Measurements from ENCODE around the gene ZNF407.

Gene ZNF407

GRCh38 chr18:74836296-74837139 is 238.8 kb downstream of the ZNF407 start:
- no peak for DNase-seq

GRCh38 chr18:74840492-74841167 is 243.0 kb downstream of the ZNF407 start:
- no peak for DNase-seq

- DNase-seq = no peak
Measured at GRCh38 chr18:74841248-74841647, 243.6 kb downstream of the ZNF407 start.

- DNase-seq = no peak
Measured at GRCh38 chr18:74849301-74849700, 251.6 kb downstream of the ZNF407 start.

GRCh38 chr18:74856434-74856833 is 258.8 kb downstream of the ZNF407 start:
- DNase-seq = no peak

GRCh38 chr18:74856928-74857327 is 259.3 kb downstream of the ZNF407 start:
- DNase-seq = no peak

GRCh38 chr18:74857901-74858300 is 260.2 kb downstream of the ZNF407 start:
- DNase-seq = no peak

- DNase-seq = no peak
Measured at GRCh38 chr18:74861154-74861553, 263.5 kb downstream of the ZNF407 start.

- no peak for DNase-seq
Measured at GRCh38 chr18:74862094-74862493, 264.4 kb downstream of the ZNF407 start.

- DNase-seq = no peak
Measured at GRCh38 chr18:74866577-74866976, 268.9 kb downstream of the ZNF407 start.

- no peak for DNase-seq
Measured at GRCh38 chr18:74868461-74868860, 270.8 kb downstream of the ZNF407 start.

DNA sequence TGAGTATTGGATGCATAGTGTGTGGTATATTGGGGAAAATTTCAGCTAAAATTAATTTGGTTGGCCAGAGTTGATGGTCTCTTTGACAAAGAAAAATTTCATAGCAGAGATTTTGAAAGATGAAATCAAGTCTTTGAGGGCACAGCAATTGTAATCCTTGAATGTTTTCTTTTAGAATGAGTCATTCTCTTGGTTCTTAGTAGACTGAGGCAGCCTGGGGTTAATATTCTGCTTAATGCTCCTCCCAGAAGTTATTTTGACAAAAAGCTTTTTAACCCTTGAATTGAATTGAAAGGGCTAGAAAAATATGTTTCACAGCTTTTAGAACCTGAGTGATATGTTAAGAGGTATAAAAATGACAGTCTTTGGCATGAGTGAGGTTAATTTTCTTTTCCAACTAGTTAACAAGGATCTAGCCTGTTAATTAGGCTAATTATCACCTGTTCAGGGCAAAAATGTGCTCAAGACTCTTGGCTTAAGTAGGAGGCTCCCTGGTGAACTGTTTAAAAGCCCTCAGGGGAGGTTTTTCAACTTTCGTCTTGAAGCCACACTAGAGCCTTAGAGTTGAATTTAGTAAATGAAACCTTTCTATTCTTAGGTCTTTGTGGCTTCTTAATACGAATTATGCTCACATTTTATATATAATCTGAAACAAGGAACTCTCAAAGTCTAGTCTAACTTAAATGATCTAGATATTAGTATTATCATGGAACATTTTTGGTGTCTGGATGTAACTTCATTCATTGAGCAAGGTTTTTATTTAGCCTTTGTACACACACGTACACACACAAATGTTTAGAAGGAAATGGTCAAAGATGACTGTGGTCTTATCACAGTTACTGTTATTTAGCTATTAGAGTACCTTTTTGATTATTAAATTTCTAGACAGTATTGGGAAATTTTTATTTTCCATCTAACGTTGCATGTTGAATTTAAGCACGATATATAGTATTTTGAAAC is 272.5 kb downstream of the ZNF407 start:
- no peak for DNase-seq

DNA sequence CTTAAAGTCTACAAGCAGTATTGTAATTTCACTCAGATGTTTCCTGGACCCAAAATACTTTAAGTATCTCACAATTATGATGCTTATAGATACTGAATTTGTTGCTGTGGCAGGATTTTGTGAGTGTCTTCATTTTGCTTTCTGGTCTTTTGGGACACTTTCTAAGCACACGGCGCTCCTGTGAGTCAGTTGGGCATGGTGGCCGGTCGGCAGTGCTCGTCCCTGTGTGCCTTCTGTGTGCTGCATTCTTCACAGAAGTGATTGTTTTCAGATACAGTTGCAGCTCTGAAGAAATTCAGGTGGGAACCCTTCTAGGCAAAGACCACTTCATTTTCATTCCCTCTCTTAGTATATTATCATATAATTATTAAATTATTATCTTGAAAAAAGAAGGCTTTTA is 273.3 kb downstream of the ZNF407 start:
- DNase-seq = no peak

- no peak for DNase-seq
Measured at GRCh38 chr18:74873629-74874028, 276.0 kb downstream of the ZNF407 start.

- no peak for DNase-seq
Measured at GRCh38 chr18:74874351-74874750, 276.7 kb downstream of the ZNF407 start.

DNA sequence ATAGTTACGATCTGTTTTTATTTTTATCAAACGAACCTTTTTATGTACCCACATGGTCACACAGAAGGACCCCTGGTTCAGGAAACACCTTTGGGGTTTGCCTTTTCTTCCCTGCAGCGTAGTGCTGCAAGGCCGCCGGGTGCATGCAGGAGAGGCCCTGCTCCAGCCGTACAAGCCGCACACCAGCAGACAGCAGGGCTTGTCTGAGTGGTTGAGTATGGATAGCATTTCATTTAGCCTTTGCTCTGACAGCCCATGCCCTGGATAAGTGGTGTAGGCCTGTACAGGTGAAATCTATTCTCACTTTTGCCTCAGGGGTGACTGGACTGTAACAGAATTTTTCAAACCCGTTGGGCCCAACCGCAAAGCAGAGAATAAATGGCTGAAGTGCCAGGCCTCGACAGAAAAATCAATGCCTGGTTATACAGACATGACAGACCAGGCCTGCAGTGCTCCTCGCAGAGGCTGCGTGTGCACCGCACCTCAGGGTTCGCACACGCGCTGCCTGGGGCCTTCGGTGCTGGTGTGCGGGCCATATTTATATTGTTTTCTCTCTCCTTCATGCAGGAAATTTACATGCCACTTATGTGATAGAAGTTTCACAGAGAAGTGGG is 279.1 kb downstream of the ZNF407 start:
- no peak for DNase-seq

DNA sequence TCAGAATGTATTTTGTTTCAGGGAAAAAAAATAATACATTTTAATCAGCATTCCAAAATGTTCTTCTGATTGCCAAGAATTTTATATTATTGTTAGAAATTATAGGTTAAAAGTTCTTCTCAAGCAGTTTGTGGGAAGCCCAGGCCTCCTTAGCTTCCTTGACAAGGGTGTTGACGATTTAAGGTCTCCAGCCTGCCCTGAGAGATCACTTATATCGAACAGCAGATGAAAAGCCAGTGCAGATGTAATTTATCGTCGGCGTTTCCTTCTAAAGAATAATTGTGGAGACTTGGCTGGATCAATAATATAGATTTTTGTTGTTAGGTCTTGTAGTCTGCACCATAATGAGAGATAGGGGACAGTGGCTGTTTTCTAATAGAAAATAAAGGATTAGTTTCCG is 280.6 kb downstream of the ZNF407 start:
- no peak for DNase-seq

GRCh38 chr18:74880706-74881278 is 283.1 kb downstream of the ZNF407 start:
- DNase-seq = no peak

DNA sequence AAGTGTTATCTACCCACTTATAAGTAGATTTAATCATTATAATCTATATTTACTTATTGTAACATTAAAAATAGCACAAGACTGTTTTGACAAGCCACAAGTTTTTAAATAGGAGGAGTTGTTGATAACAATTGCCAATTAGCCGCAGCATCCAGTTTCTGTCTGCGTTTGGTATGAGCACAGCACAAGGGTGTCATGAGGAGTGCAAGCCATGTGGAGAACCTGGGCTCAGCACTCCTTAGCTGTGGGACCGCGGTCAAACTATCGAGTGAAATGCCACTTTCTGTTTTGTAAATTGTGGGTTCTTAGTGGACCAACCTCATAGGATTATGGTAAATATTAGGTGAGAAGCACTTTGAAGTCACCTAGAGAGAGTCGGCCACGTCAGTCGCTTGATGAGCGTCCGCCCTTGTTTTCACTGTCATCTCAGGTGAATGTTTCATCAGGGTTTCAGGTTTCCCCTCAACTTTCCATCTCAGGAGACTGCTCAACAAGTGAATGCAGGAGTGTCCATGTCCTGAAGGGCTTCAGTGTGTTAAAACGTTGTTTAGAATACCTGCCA is 294.5 kb downstream of the ZNF407 start:
- no peak for DNase-seq

DNA sequence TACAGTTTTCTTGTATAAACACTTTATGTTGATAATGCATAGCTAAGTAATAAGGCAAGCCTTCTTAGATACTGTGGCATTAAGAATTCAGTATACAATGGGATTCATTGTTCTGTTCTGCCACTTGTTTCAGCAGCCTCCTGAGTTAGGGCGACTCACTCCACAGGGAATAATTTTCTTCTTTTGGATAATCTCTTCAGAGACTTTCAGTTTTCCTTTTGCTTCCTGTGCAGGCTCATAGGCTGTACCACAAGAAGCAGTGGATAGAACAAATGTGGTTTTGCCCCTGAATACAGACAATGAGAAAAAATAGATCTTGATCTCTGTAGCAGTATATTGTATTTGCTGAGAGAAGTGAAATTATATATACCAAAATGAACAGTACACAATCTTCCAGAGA is 298.0 kb downstream of the ZNF407 start:
- DNase-seq = no peak

DNA sequence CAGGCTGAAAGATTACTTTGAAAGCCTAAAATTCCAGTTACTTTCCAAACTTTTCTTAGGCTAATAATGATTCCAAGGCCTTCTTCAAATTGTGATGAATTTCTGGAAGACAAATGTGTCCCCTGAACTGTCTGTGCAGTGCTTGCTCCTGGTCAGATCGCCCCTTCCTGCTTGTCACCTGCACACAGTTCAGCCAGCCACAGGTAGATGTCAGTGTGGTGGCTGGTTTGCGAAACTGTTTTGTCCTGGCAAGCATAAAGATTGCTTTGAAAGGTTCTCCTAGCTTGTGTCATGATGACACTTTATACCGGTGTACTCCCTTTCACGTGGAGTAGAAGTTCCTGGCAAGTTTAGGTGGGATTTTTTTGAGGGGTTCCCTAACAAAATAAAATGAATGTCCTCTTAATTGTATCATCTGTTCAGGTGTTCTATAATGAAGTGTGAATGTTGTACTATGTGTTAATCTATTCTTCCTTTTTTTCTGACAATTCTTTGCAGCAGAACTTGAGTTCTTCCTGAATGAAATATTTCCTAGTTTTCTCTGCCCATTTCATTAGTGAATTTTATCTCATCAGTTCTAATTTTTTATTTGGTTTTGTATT is 298.8 kb downstream of the ZNF407 start:
- peak; percentile 31 for DNase-seq
